Lower leg skin (tissue), 3 donors: ENCODE results near the gene LMAN2.

Experiments used
- CTCF ChIP-seq, 3 donors: fragments of 450-650 bp; IDR thresholded peaks; one replicate each; pipeline ENCODE4 v1.5.1; 2016; ENCODE audit warnings: antibody characterized with exemption in 3 of 3, mild to moderate bottlenecking in 3 of 3, moderate library complexity in 2 of 3
- POLR2A ChIP-seq, 2 donors: fragments of 450-650 bp; IDR thresholded peaks; one replicate each; pipeline ENCODE4 v1.6.1; 2016 to 2017; ENCODE audit warnings: antibody characterized with exemption in 2 of 2, mild to moderate bottlenecking in 1 of 2, moderate library complexity in 1 of 2

GRCh38 chr5:177364159-177364962 lies 12.9 kb upstream of the LMAN2 start:
- TF ChIP-seq POLR2A (IDR thresholded peaks at IDR 0.05) (no peak), CTCF (IDR thresholded peaks at IDR 0.05) (no peak)
